Measurements from ENCODE around the gene TIMM44. TPM values are rescaled to one million over a fixed set of nuclear protein-coding genes. Genes with fewer than 3 reads are reported as not detected.

The TIMM44 gene
- total RNA-seq, 4 donors from 2014 or later: 61.6 to 111 (median 98.5) TPM

GRCh38 chr19:7908078-7908699 lies 35.3 kb downstream of the TIMM44 start:
- 83% methylated on average over 13 of the region's 14 CpGs for WGBS
- no peaks in the 10 kb centered on the region for H3K9me3 ChIP-seq
- intact Hi-C loops (cut with DNase I): no loop called here
- no peak for DNase-seq (ENCODE audit: extremely low spot score)
- TF ChIP-seq EP300 (IDR thresholded peaks at IDR 0.05): no peak
- no peak for TF ChIP-seq POLR2A (IDR thresholded peaks at IDR 0.05; ENCODE audit: low read depth)
- TF ChIP-seq, protein P1, sequence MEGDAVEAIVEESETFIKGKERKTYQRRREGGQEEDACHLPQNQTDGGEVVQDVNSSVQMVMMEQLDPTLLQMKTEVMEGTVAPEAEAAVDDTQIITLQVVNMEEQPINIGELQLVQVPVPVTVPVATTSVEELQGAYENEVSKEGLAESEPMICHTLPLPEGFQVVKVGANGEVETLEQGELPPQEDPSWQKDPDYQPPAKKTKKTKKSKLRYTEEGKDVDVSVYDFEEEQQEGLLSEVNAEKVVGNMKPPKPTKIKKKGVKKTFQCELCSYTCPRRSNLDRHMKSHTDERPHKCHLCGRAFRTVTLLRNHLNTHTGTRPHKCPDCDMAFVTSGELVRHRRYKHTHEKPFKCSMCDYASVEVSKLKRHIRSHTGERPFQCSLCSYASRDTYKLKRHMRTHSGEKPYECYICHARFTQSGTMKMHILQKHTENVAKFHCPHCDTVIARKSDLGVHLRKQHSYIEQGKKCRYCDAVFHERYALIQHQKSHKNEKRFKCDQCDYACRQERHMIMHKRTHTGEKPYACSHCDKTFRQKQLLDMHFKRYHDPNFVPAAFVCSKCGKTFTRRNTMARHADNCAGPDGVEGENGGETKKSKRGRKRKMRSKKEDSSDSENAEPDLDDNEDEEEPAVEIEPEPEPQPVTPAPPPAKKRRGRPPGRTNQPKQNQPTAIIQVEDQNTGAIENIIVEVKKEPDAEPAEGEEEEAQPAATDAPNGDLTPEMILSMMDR (IDR thresholded peaks at IDR 0.05): no peak
- TF ChIP-seq POLR2AphosphoS5 (IDR thresholded peaks at IDR 0.05): no peak
- peaks cover 31 to 54% (median 43%) of the 10 kb centered on the region in 4 donors for H3K4me1 ChIP-seq
- H3K36me3 ChIP-seq: peaks cover 49 to 77% (median 64%) of the 10 kb centered on the region in 4 donors
- no peak overlapping the region for H3K27ac ChIP-seq (replicated peaks in 1 of 4)
- no peak overlapping the region for H3K4me3 ChIP-seq
- H3K27me3 ChIP-seq: no peaks in the 10 kb centered on the region

GRCh38 chr19:7907544-7907943 lies 35.9 kb downstream of the TIMM44 start:
- TF ChIP-seq POLR2AphosphoS5 (IDR thresholded peaks at IDR 0.05): no peak
- TF ChIP-seq POLR2A (IDR thresholded peaks at IDR 0.05; ENCODE audit: low read depth): no peak
- TF ChIP-seq EP300 (IDR thresholded peaks at IDR 0.05): no peak
- TF ChIP-seq, protein P1 (IDR thresholded peaks at IDR 0.05): no peak
- intact Hi-C loops (cut with DNase I): no loop called here
- no peaks in the 10 kb centered on the region for H3K27me3 ChIP-seq
- H3K27ac ChIP-seq (replicated peaks in 1 of 4): no peak overlapping the region
- DNase-seq (ENCODE audit: extremely low spot score): no peak
- H3K4me3 ChIP-seq: no peak overlapping the region
- H3K4me1 ChIP-seq: peaks cover 36 to 60% (median 50%) of the 10 kb centered on the region in 4 donors
- no peaks in the 10 kb centered on the region for H3K9me3 ChIP-seq
- 91% methylated on average over 6 of the region's 11 CpGs for WGBS
- peaks cover 45 to 70% (median 58%) of the 10 kb centered on the region in 4 donors for H3K36me3 ChIP-seq

GRCh38 chr19:7907122-7907521 lies 36.3 kb downstream of the TIMM44 start:
- no peaks in the 10 kb centered on the region for H3K27me3 ChIP-seq
- H3K4me1 ChIP-seq: peaks cover 37 to 61% (median 51%) of the 10 kb centered on the region in 4 donors
- intact Hi-C loops (cut with DNase I): no loop called here
- H3K36me3 ChIP-seq: peaks cover 40 to 66% (median 54%) of the 10 kb centered on the region in 4 donors
- no peak overlapping the region for H3K4me3 ChIP-seq
- DNase-seq (ENCODE audit: extremely low spot score): no peak
- H3K9me3 ChIP-seq: no peaks in the 10 kb centered on the region
- H3K27ac ChIP-seq (replicated peaks in 1 of 4): no peak overlapping the region
- WGBS: 91% methylated on average over 19 of the region's 19 CpGs
- TF ChIP-seq, protein P1 (IDR thresholded peaks at IDR 0.05): no peak
- TF ChIP-seq POLR2AphosphoS5 (IDR thresholded peaks at IDR 0.05): no peak
- TF ChIP-seq POLR2A (IDR thresholded peaks at IDR 0.05; ENCODE audit: low read depth): no peak
- TF ChIP-seq EP300 (IDR thresholded peaks at IDR 0.05): no peak

- intact Hi-C loops (cut with DNase I): no loop called here
- DNase-seq (ENCODE audit: extremely low spot score): no peak
- no peak for TF ChIP-seq POLR2A (IDR thresholded peaks at IDR 0.05; ENCODE audit: low read depth)
- TF ChIP-seq, protein P1 (IDR thresholded peaks at IDR 0.05): no peak
- TF ChIP-seq POLR2AphosphoS5 (IDR thresholded peaks at IDR 0.05): no peak
- no peak for TF ChIP-seq EP300 (IDR thresholded peaks at IDR 0.05)
- Histone ChIP-seq H3K9me3 (no peaks in the 10 kb centered on the region), H3K27me3 (no peaks in the 10 kb centered on the region), H3K4me1 (peaks cover 37 to 61% (median 51%) of the 10 kb centered on the region in 4 donors), H3K4me3 (no peak overlapping the region), H3K27ac (replicated peaks in 1 of 4) (no peak overlapping the region), H3K36me3 (peaks cover 28 to 53% (median 42%) of the 10 kb centered on the region in 4 donors)
- 88% methylated on average over 10 of the region's 10 CpGs for WGBS
Measured at GRCh38 chr19:7905859-7906258, 37.6 kb downstream of the TIMM44 start.

Measured in esophagus muscularis mucosa (tissue), 4 donors.